Astrocyte of the cerebellum (primary cell): ENCODE results near the gene LAMA2.

Experiments
- DNase-seq: peaks from one replicate; pipeline ENCODE4 v3.0.0-alpha.2; 2011; ENCODE audit warnings: low read depth
- H3K4me3 ChIP-seq: 2 replicates; pipeline ENCODE4 v1.5.1; 2011; ENCODE audit warnings: mild to moderate bottlenecking, low read depth, low read length, moderate library complexity
- in situ Hi-C: cut with HindIII; loops from 2 replicates; pipeline ENCODE4 v1.10.0; 2017; ENCODE audit warnings: low sequenced_read_pairs
- TF ChIP-seq, protein P1 (sequence below): IDR thresholded peaks from 2 replicates; pipeline ENCODE4 v1.5.1; 2012; ENCODE audit warnings: low read length, low read depth, moderate library complexity, mild to moderate bottlenecking; ENCODE audit errors: missing control alignments

Gene LAMA2

DNA sequence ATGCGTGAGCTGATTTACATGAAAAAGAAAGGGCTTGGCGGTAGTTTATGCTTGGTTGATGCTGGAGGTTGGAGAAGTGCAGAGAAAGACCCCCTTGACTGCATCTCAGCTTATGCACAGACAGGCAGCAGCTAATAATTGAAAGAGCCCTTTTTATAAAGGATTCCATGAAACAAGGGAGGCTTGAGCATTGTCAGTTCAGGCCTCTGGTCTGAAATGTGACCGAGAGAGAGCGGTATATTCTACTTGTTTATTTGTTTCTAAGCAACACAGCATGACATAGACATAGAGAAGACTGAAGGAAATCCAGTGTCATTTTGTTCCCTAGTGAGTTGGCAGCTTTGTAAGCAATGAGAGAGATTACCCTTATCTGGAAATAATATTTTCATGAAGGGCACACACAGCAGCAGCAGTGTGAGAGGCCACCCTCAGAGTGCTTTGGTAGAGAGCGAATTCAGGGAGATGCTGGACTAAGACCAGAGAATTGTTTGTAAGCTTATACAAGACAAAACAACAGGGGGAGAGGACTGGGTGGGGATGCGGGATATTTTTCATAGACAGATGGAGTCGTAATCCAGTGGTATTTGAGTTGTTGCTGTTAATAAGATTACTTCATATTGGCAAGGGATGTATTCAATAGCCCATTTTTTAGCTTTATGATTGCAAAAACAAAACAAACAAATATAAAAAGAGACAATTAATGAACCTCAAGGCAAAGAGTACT is 34.6 kb upstream of the LAMA2 start:
- no peak for DNase-seq
- TF ChIP-seq, protein P1, sequence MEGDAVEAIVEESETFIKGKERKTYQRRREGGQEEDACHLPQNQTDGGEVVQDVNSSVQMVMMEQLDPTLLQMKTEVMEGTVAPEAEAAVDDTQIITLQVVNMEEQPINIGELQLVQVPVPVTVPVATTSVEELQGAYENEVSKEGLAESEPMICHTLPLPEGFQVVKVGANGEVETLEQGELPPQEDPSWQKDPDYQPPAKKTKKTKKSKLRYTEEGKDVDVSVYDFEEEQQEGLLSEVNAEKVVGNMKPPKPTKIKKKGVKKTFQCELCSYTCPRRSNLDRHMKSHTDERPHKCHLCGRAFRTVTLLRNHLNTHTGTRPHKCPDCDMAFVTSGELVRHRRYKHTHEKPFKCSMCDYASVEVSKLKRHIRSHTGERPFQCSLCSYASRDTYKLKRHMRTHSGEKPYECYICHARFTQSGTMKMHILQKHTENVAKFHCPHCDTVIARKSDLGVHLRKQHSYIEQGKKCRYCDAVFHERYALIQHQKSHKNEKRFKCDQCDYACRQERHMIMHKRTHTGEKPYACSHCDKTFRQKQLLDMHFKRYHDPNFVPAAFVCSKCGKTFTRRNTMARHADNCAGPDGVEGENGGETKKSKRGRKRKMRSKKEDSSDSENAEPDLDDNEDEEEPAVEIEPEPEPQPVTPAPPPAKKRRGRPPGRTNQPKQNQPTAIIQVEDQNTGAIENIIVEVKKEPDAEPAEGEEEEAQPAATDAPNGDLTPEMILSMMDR, result no peak
- no peak overlapping the region for H3K4me3 ChIP-seq
- in situ Hi-C loops, result no loop called here

DNA sequence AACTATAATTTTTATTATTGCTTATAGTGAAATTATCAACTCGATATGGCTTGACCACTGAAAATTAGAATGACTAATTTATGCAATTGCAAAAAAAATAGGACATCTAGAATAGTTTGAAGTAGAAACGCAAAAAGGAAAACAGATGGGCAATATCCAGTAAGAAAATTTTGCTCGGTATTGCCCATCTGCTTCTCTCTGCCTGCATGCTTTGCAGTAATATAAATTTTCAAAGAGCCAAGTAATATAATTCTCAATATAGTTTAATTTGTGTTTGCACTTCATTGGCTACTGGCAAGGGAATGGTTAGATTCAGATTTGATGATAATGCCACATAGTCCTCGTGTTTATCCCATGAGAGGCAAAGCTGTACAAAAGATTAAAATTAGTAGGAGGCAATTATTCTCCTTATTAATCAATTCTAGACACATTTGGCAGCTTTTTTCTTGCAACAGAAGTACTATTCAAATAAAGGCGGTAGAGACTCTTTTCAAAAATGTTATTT is 27.3 kb upstream of the LAMA2 start:
- H3K4me3 ChIP-seq, result no peak overlapping the region
- DNase-seq, result no peak
- TF ChIP-seq, protein P1, result no peak
- in situ Hi-C loops, result no loop called here

DNA sequence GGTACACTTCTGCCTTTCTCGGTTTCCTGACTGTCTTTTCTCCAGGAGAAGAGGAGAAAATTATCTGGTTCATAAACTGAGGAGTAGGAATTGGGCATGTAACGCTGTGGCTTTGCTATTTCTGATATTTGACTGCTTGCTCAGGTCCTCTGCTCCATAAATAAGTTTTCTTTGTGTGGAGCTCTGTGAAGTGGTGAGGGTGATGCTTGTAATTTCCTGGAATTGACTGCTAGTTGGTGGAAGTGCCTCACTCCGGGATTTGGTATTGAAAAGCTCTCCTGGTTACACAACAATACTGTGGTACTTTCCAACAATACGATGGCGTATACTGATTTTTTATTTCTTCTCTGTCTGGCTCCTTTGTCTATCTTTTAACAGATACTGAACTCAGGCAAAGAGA is 25.1 kb upstream of the LAMA2 start:
- H3K4me3 ChIP-seq, result no peak overlapping the region
- no peak for DNase-seq
- TF ChIP-seq, protein P1, result no peak
- in situ Hi-C loops, result no loop called here

DNA sequence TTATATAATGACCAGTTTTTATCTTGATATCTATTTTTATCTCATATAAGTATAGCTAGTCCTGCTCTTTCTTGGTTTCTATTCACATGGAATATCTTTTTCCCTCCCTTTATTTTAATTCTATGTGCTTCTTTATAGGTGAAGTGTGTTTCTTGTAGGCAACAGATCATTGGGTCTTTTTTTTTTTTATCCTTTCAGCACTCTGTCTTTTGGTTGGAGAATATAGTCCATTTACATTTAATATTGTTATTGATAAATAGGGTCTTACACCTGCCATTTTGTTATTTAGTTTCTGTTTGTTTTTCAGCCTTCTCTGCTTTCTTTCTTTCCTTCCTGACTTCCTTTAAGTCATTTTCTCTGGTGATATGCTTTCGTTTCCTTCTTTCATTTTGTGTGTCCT is 22.2 kb upstream of the LAMA2 start:
- no peak overlapping the region for H3K4me3 ChIP-seq
- TF ChIP-seq, protein P1, result no peak
- in situ Hi-C loops, result no loop called here
- DNase-seq, result no peak

DNA sequence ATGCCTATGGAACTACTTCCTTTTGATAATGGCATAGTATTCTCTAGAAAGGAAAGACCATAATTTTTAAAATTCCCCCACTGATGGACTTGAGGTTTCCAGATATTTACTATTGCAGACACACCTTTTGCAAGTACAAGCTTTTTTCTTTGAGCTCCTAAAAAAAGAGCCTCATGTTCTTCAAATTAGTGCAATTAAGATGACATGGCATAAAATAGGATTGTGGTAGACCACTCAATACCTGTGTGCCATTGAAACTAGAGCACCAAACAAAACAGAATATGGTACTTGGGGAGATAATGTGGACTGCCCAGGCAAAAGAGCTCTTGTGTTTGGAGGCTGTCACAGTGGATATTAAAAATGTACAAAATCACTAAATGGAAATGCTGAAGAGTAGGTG is 19.0 kb upstream of the LAMA2 start:
- no peak overlapping the region for H3K4me3 ChIP-seq
- in situ Hi-C loops, result no loop called here
- no peak for DNase-seq
- TF ChIP-seq, protein P1, result no peak

DNA sequence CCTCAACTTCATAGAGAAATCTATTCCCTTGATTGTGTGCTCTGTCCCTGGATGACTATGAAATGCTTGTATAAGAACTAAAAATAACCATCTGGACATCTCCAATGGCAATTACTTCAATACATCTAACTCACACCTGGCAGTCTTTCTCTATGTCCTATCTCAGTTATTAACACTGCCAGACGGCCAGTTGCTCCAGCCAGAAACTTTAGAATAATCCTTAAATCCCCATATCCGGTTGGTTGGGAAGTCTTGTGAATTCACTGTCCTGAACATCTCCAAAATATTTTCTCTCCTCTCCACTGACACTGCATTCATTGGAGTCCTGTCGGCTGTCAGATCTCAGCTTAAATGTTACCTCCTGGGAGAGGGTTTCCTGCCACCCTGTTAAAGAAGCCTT is 12.2 kb upstream of the LAMA2 start:
- in situ Hi-C loops, result no loop called here
- no peak overlapping the region for H3K4me3 ChIP-seq
- DNase-seq, result no peak
- TF ChIP-seq, protein P1, result no peak

DNA sequence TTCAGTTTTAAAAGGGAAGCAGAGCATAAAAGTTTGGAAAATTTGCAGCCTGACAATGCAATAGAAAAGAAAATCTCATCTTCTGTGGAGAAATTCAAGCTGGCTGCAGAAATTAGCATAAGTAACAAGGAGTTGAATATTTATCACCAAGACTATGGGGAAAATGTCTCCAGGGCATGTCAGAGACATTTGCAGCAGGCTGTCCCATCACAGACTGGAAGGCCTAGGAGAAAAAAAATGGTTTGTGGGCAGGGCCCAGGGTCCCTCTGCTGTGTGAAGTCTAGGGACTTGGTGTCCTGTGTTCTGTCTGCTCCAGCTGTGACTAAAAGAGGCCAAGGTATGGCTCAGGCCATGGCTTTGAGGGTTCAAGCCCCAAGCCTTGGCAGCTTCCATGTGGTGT is 8.1 kb upstream of the LAMA2 start:
- no peak overlapping the region for H3K4me3 ChIP-seq
- in situ Hi-C loops, result no loop called here
- TF ChIP-seq, protein P1, result no peak
- no peak for DNase-seq
